Breast epithelium (tissue), 3 donors: Measurements from ENCODE around the gene EFTUD2.

Source experiments
- CTCF ChIP-seq, 3 donors: fragments of 450-650 bp; IDR thresholded peaks; one replicate each; pipeline ENCODE4 v1.5.1; 2016 to 2017; ENCODE audit warnings: antibody characterized with exemption in 3 of 3, mild to moderate bottlenecking in 3 of 3, moderate library complexity in 3 of 3
- POLR2A ChIP-seq: fragments of 450-650 bp; IDR thresholded peaks from one replicate; pipeline ENCODE4 v1.6.1; 2016; ENCODE audit warnings: antibody characterized with exemption, mild to moderate bottlenecking, moderate library complexity

DNA sequence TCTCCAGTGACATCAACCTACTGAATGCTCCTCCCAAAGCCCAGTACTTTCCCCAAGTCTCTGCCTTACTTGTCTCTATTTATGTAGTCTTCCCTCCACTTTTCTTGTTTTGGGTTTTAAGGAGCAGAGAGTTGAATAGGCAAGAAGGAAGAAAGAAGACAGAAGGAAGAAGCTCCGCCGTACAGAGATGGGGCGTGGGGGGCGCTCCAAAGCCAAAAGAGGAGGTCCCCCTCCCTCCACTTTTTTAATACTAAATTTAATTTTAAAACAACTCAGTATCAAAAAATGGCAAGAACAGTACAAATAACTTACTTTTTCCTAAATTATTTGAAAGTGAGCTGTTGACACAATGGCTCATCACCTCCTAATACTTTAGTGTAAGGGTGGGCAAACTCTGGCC, 4.6 kb downstream of the EFTUD2 start:
- no peak for TF ChIP-seq POLR2A
- TF ChIP-seq CTCF (IDR thresholded peaks at IDR 0.05), result no peak
